Measurements from ENCODE around the gene SSX2IP.
"Not testable (repeated sequence)": the region's sequence is repeated elsewhere in the genome, so short reads cannot be mapped to it uniquely, and the experiment has no call there.

Gene SSX2IP

GRCh38 chr1:84613887-84614286 lies 76.4 kb downstream of the SSX2IP start:
- no peak for DNase-seq

- no peak for DNase-seq
Observed at GRCh38 chr1:84613026-84613425, 77.2 kb downstream of the SSX2IP start.

- DNase-seq, result peak; percentile 10
Observed at GRCh38 chr1:84611796-84612195, 78.5 kb downstream of the SSX2IP start.

GRCh38 chr1:84611091-84611490 lies 79.2 kb downstream of the SSX2IP start:
- no peak for DNase-seq

- DNase-seq, result no peak
Observed at GRCh38 chr1:84606977-84607376, 83.3 kb downstream of the SSX2IP start.

- DNase-seq, result no peak
Observed at GRCh38 chr1:84605157-84605556, 85.1 kb downstream of the SSX2IP start.

- DNase-seq, result no peak
Observed at GRCh38 chr1:84603941-84604830, 86.1 kb downstream of the SSX2IP start.

- no peak for DNase-seq
Observed at GRCh38 chr1:84603223-84603622, 87.0 kb downstream of the SSX2IP start.

- no peak for DNase-seq
Observed at GRCh38 chr1:84600796-84601195, 89.5 kb downstream of the SSX2IP start.

- DNase-seq, result no peak
Observed at GRCh38 chr1:84598846-84599741, 91.2 kb downstream of the SSX2IP start.

- DNase-seq, result no peak
Observed at GRCh38 chr1:84598418-84598817, 91.8 kb downstream of the SSX2IP start.

GRCh38 chr1:84597011-84597410 lies 93.2 kb downstream of the SSX2IP start:
- no peak for DNase-seq

GRCh38 chr1:84594959-84595358 lies 95.3 kb downstream of the SSX2IP start:
- DNase-seq, result not testable (repeated sequence)

Data from CD4-positive, alpha-beta T cell treated with Interleukin-10 for 1 hour (primary cell).